GM12892 (cell line): ENCODE results near the gene WDFY3.

Experiments
- POLR2A ChIP-seq: IDR thresholded peaks from 2 replicates; pipeline ENCODE4 v1.6.1; 2011; ENCODE audit warnings: low read depth, low read length, control low read depth
- POLR2AphosphoS5 ChIP-seq: IDR thresholded peaks from 2 replicates; pipeline ENCODE4 v1.6.1; 2011; ENCODE audit warnings: low read depth, low read length, control low read depth
- TAF1 ChIP-seq: IDR thresholded peaks from 2 replicates; pipeline ENCODE4 v1.6.1; 2011; ENCODE audit warnings: low read depth, mild to moderate bottlenecking, control low read depth, low read length, borderline replicate concordance

DNA sequence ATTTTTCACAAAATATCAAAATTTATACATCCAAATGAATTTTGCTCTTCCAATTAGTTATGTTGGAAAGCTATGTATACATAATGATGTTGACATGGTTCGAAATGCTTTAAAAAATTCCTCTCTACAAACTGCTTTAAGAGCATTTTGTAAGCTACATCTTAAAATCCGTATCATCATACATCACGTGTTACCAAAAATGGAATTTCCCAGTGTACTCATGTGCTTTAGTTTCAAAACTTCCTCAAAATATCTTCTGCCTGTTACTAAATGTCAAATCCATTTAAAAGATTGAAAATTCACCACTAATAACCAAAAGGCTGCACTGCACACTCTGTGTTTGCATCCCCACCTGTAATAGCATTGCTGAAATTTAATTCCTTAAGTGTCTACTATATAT, 87.9 kb downstream of the WDFY3 start:
- TF ChIP-seq POLR2A (no peak), TAF1 (no peak), POLR2AphosphoS5 (no peak)
